Hepatic stellate cell (primary cell): Measurements from ENCODE around the gene LPO.
A peak's percentile ranks its signal among the peaks of the same experiment; 100 is the strongest.

Experiments used
- DNase-seq: peaks from one replicate; pipeline ENCODE4 v3.0.0; 2011; ENCODE audit warnings: low spot score

Gene LPO

DNA sequence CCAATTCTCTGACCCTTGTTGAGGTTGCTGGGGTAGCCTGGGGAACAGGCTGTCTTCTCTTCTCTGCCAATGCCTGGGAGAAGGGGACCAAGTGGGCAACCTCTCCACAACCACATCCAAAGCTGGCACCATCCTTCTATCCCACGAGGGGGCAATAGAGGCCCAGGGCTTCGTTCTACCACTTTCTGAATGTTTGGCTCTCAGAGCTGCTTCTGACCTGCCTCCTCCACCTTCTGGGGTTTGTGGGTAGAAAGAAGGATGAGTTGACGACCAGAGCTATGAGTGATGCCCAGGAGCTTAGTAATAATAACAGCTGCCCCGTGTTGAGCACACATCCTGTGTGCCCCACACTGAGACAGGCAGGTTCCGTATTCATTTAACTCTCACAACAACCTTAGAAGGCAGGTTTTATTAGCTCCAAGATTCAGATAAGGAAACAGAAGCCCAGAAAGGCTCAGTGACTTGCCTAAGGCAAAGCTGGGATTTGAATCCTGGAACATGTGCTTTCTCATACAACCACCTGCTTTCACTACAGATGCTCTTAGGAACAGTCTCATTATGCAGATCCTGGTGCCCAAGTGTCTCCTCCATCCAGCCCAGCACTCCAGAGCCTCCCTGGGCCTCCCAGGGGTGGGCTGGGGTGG lies 79.2 kb downstream of the LPO start:
- DNase-seq: peak; percentile 82

DNA sequence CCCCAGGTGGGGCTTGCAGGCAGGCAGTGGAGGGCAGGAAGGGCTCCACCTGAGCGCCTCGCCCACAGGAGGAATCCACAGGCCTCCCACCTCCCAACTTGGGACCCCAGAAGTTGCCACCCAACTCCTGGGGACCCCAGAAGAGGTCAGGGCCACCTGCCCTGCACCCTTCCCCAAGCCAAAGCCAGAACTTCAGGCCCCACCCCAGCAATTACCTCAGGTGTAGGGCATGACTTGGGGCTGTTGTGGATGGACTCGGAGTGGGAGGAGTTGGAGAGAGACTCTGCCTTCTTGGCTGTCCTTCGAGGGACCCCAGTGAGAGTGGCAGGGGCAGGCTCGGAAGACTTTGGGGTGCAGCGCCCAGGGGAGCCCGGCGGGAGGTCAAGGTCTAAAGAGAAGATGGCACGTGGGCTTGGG lies 79.7 kb downstream of the LPO start:
- DNase-seq: no peak
